HEK293 (cell line): ENCODE data around the gene ARMC7.

Experiments used
- CTCF ChIA-PET: fragments of 350-600 bp; formaldehyde crosslinking; extraction: SDS; loops from one replicate; lab custom pipeline; 2021; ENCODE audit warnings: antibody characterized with exemption; lab: Yijun Ruan, JAX
- POLR2A ChIA-PET: fragments of 300-600 bp; formaldehyde crosslinking; extraction: SDS; loops from one replicate; lab custom pipeline; 2020; ENCODE audit warnings: antibody characterized with exemption, inconsistent platforms; lab: Yijun Ruan, JAX
- H3K27ac ChIP-seq: fragments of 200-500 bp; sonication (Bioruptor generic); 2 replicates; pipeline ENCODE4 v1.5.1; 2014; ENCODE audit warnings: low read depth, low read length, control low read depth, inconsistent platforms; ENCODE audit errors: extremely low read depth
- H3K36me3 ChIP-seq, 2 experiments: fragments of 200-500 bp in 1 of 2; sonication (Bioruptor generic) in 1 of 2; 1 replicate in 1 of 2; 2 replicates in 1 of 2; pipeline ENCODE4 v1.5.1; 2014 to 2017; ENCODE audit warnings: inconsistent platforms in 2 of 2, low read length in 2 of 2; ENCODE audit not compliant: control insufficient read depth in 2 of 2, insufficient read depth in 1 of 2
- H3K4me1 ChIP-seq: fragments of 200-500 bp; sonication (Bioruptor generic); 2 replicates; pipeline ENCODE4 v1.5.1; 2014; ENCODE audit warnings: mild to moderate bottlenecking, low read length, inconsistent platforms; ENCODE audit not compliant: control insufficient read depth, insufficient read depth
- H3K4me3 ChIP-seq: 2 replicates; pipeline ENCODE4 v1.5.1; 2011; ENCODE audit warnings: low read depth, mild to moderate bottlenecking, control low read depth, low read length, moderate library complexity
- H3K9me3 ChIP-seq: fragments of 200-500 bp; sonication (Bioruptor generic); 2 replicates; pipeline ENCODE4 v1.5.1; 2014; ENCODE audit warnings: low read depth, low read length, inconsistent platforms; ENCODE audit not compliant: control insufficient read depth, insufficient read depth
- EGR2 ChIP-seq: fragments of 450-650 bp; formaldehyde crosslinking; IDR thresholded peaks from 2 replicates; pipeline ENCODE4 v1.5.1; 2016; ENCODE audit warnings: low read depth, missing biosample characterization, missing genetic modification characterization
- GLIS1 ChIP-seq: fragments of 450-650 bp; formaldehyde crosslinking; IDR thresholded peaks from 2 replicates; pipeline ENCODE4 v1.5.1; 2016; ENCODE audit warnings: missing biosample characterization, missing genetic modification characterization
- HOXC10 ChIP-seq: sonication (generic); formaldehyde crosslinking; IDR thresholded peaks from 2 replicates; pipeline ENCODE4 v1.8.1; 2023; ENCODE audit warnings: mild to moderate bottlenecking, missing genetic modification reagents
- IKZF3 ChIP-seq: fragments of 450-650 bp; IDR thresholded peaks from 2 replicates; pipeline ENCODE4 v1.5.0; 2018; ENCODE audit warnings: missing biosample characterization, mild to moderate bottlenecking, missing genetic modification characterization, moderate library complexity
- KLF17 ChIP-seq: fragments of 450-650 bp; formaldehyde crosslinking; IDR thresholded peaks from 2 replicates; pipeline ENCODE4 v1.5.1; 2016; ENCODE audit warnings: missing biosample characterization, missing genetic modification characterization
- PBX3 ChIP-seq: sonication (generic); formaldehyde crosslinking; IDR thresholded peaks from 2 replicates; pipeline ENCODE4 v1.8.1; 2022; ENCODE audit warnings: mild to moderate bottlenecking, moderate library complexity, missing genetic modification reagents
- PRDM10 ChIP-seq: fragments of 450-650 bp; formaldehyde crosslinking; IDR thresholded peaks from 2 replicates; pipeline ENCODE4 v1.5.1; 2016; ENCODE audit warnings: missing biosample characterization, missing genetic modification characterization
- ZNF121 ChIP-seq: fragments of 450-650 bp; formaldehyde crosslinking; IDR thresholded peaks from 2 replicates; pipeline ENCODE4 v1.5.1; 2016; ENCODE audit warnings: missing biosample characterization, missing genetic modification characterization
- ZNF2 ChIP-seq: fragments of 450-650 bp; formaldehyde crosslinking; IDR thresholded peaks from 2 replicates; pipeline ENCODE4 v1.5.1; 2016; ENCODE audit warnings: missing biosample characterization, missing genetic modification characterization
- ZNF324 ChIP-seq: fragments of 450-650 bp; formaldehyde crosslinking; IDR thresholded peaks from 2 replicates; pipeline ENCODE4 v1.5.1; 2016; ENCODE audit warnings: missing biosample characterization, missing genetic modification characterization
- ZNF600 ChIP-seq: fragments of 450-650 bp; formaldehyde crosslinking; IDR thresholded peaks from 2 replicates; pipeline ENCODE4 v1.5.1; 2016; ENCODE audit warnings: missing biosample characterization, missing genetic modification characterization
- ZNF664 ChIP-seq: fragments of 450-650 bp; formaldehyde crosslinking; IDR thresholded peaks from 2 replicates; pipeline ENCODE4 v1.5.1; 2016; ENCODE audit warnings: missing biosample characterization, missing genetic modification characterization
- ZNF701 ChIP-seq: fragments of 450-650 bp; formaldehyde crosslinking; IDR thresholded peaks from 2 replicates; pipeline ENCODE4 v1.5.1; 2016; ENCODE audit warnings: missing biosample characterization, missing genetic modification characterization

ARMC7 gene

GRCh38 chr17:75124041-75124818 is 14.5 kb downstream of the ARMC7 start (continued):
- TF ChIP-seq ZNF324: no peak

- ChIA-PET POLR2A (interaction anchor here (0.6 to 3.2 kb wide), 14 partner anchors 8 to 164 kb away, joined by 3 to 21 read pairs (median 4); partner anchors contain the start of genes ARMC7, ATP5PD, GGA3 and HID1), CTCF (interaction anchor here (0.6 to 6.0 kb wide), 5 partner anchors 9 to 94 kb away, joined by 3 to 77 read pairs (median 3); no protein-coding TSS in a partner anchor)
- no peak for TF ChIP-seq ZNF701 (tag by site-specific recombination)
- TF ChIP-seq PRDM10 (tag by site-specific recombination): peak; percentile 56; the same call in 1 of the 2 replicates
- peaks cover 3 to 47% of the 10 kb centered on the region in 2 experiments; a peak in 2 of 3 replicates for H3K36me3 ChIP-seq
- H3K4me1 ChIP-seq: 0 out of 2 replicates have a peak, but pooled peaks cover 4% of the 10 kb centered on the region
- H3K9me3 ChIP-seq: no peaks in the 10 kb centered on the region
- no peak overlapping the region for H3K4me3 ChIP-seq
- H3K27ac ChIP-seq: peak overlapping the region; percentile 32; the same call in 1 of the 2 replicates
Observed at GRCh38 chr17:75124819-75125162, 15.0 kb downstream of the ARMC7 start.

GRCh38 chr17:75125984-75126383 is 16.2 kb downstream of the ARMC7 start:
- ChIA-PET CTCF (interaction anchor here (0.6 to 6.0 kb wide), 3 partner anchors 10 to 335 kb away, joined by 3 to 77 read pairs (median 3); no protein-coding TSS in a partner anchor), POLR2A (interaction anchor here (0.6 to 3.1 kb wide), 4 partner anchors 10 to 729 kb away, joined by 3 to 8 read pairs (median 4); partner anchors contain the start of genes GGA3 and WBP2)
- H3K4me3 ChIP-seq: no peak overlapping the region
- TF ChIP-seq HOXC10 (CRISPR knock-in tag): no peak
- peak; percentile 64; the same call in 1 of the 2 replicates for TF ChIP-seq PRDM10 (tag by site-specific recombination)
- TF ChIP-seq IKZF3 (tag by site-specific recombination): no peak
- TF ChIP-seq ZNF600 (tag by site-specific recombination): peak; percentile 32; the same call in 1 of the 2 replicates
- no peaks in the 10 kb centered on the region for H3K9me3 ChIP-seq
- peaks cover 1 to 47% of the 10 kb centered on the region in 2 experiments; a peak in 2 of 3 replicates for H3K36me3 ChIP-seq
- 0 out of 2 replicates have a peak, but pooled peaks cover 4% of the 10 kb centered on the region for H3K4me1 ChIP-seq
- H3K27ac ChIP-seq: no peak overlapping the region

- Histone ChIP-seq H3K36me3 (peaks cover 0 to 39% of the 10 kb centered on the region in 2 experiments; a peak in 2 of 3 replicates), H3K9me3 (no peaks in the 10 kb centered on the region), H3K4me1 (0 out of 2 replicates have a peak, but pooled peaks cover 4% of the 10 kb centered on the region), H3K4me3 (no peak overlapping the region), H3K27ac (no peak overlapping the region)
- TF ChIP-seq GLIS1 (tag by site-specific recombination) (no peak), ZNF121 (tag by site-specific recombination) (peak; percentile 74; the same call in 1 of the 2 replicates), KLF17 (no peak), ZNF664 (peak; percentile 38; the same call in 1 of the 2 replicates), PBX3 (CRISPR knock-in tag) (no peak), ZNF2 (no peak), EGR2 (tag by site-specific recombination) (no peak), IKZF3 (tag by site-specific recombination) (no peak)
- ChIA-PET POLR2A (interaction anchor here (0.5 to 3.1 kb wide), 9 partner anchors 10 to 907 kb away, joined by 3 to 8 read pairs (median 4); no protein-coding TSS in a partner anchor), CTCF (interaction anchor here (0.6 to 6.0 kb wide), 4 partner anchors 11 to 284 kb away, joined by 3 to 77 read pairs (median 6); no protein-coding TSS in a partner anchor)
Observed at GRCh38 chr17:75126954-75127353, 17.2 kb downstream of the ARMC7 start.
